Pulmonary artery endothelial cell (primary cell): ENCODE results near the gene SLC16A4. TPM values are rescaled to one million over a fixed set of nuclear protein-coding genes. Genes with fewer than 3 reads are reported as not detected.

Experiments
- DNase-seq: peaks from one replicate; pipeline ENCODE4 v3.0.0-alpha.2; 2011; ENCODE audit warnings: low read depth, low spot score
- total RNA-seq: library from RNA; depleted of rRNA; stranded (reverse); fragments of >200 nt; gene quantifications from 2 replicates; pipeline ENCODE4 v1.2.3, GENCODE V29; 2014

SLC16A4 gene
- total RNA-seq, 1 donor from 2014 or later: 19.4 TPM

- no peak for DNase-seq
These were observed 62.1 kb downstream of the SLC16A4 start for GRCh38 chr1:110328700-110329099.

- no peak for DNase-seq
These were observed 62.6 kb downstream of the SLC16A4 start for GRCh38 chr1:110328274-110328673.

GRCh38 chr1:110326826-110327225 lies 64.0 kb downstream of the SLC16A4 start:
- no peak for DNase-seq

GRCh38 chr1:110324667-110325066 lies 66.2 kb downstream of the SLC16A4 start:
- DNase-seq: no peak

- DNase-seq: no peak
These were observed 69.0 kb downstream of the SLC16A4 start for GRCh38 chr1:110321846-110322245.

- DNase-seq: no peak
These were observed 69.8 kb downstream of the SLC16A4 start for GRCh38 chr1:110321045-110321444.

- DNase-seq: no peak
These were observed 70.7 kb downstream of the SLC16A4 start for GRCh38 chr1:110320168-110320518.

- no peak for DNase-seq
These were observed 71.3 kb downstream of the SLC16A4 start for GRCh38 chr1:110319332-110320167.

- no peak for DNase-seq
These were observed 72.8 kb downstream of the SLC16A4 start for GRCh38 chr1:110318046-110318445.

DNA sequence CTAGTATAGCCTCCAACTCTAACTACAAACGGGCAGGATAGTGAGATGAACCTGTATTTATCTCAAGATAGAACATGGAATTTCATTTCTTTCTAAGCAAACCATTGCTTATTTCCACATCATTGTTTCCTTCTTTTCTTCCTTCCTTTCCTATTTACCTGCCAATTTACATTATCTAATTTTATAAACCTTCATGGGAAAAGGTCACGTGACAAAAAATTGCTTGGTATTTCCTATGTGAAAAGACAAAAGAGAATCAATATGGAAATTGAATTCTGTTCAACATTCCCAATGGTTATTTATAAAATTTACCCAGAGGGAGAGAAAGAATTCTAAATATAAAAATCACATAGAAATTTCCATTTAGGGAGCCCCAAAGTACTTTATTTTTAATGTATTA lies 74.1 kb downstream of the SLC16A4 start:
- DNase-seq: no peak

Other genes with a start within 250 kb of the SLC16A4 start
- gene SLC6A17, start 240.5 kb downstream of the SLC16A4 start, total RNA-seq: under 0.01 TPM in 1 of 2 replicates, not detected in the other
- 6.8 and 7.5 TPM in 2 replicates for gene KCNC4, start 180.7 kb downstream of the SLC16A4 start, total RNA-seq
- 41.4 and 56.3 TPM in 2 replicates for gene RBM15, start 51.6 kb downstream of the SLC16A4 start, total RNA-seq
- gene LAMTOR5, start 16.7 kb upstream of the SLC16A4 start, total RNA-seq: 80.0 and 97.7 TPM in 2 replicates
- not detected in 2 replicates for gene PROK1, start 60.1 kb upstream of the SLC16A4 start, total RNA-seq
- gene KCNA10, start 128.1 kb upstream of the SLC16A4 start, total RNA-seq: not detected in 2 replicates
- not detected in 2 replicates for gene KCNA2, start 215.3 kb upstream of the SLC16A4 start, total RNA-seq